ENCODE results near the gene NHSL2.
A peak's percentile ranks its signal among the peaks of the same experiment; 100 is the strongest.

Gene NHSL2

DNA sequence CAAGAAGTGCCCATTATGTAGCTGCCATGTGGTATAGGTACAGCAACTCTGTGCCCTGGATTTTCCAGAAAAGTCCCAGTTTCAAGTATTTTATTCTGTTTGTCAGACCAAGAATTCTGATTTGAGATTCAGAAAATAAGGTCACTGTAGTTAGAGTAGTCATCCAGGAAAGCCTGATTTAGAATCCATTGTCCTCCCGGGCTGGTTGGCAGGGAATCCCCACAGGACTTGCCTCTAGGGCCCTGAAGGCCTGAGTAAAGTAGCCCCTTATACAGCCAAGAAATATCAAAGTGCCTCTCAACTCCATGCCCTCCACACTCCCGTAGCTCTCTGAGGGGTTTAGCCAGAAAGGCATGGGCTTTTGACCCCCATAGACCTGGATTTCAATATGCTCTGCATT is 184.7 kb downstream of the NHSL2 start:
- Histone ChIP-seq H3K27ac (peak overlapping the region; percentile 98), H3K9me3 (no peaks in the 10 kb centered on the region), H3K36me3 (no peaks in the 10 kb centered on the region), H3K4me1 (ENCODE audit: control insufficient read depth in 1 of 2, insufficient read depth in 1 of 2, low read depth in 1 of 2, low read length in 1 of 2) (peaks cover 56 to 58% of the 10 kb centered on the region in 2 experiments), H3K4me3 (ENCODE audit: low read depth in 1 of 2, low read length in 1 of 2) (no peak overlapping the region), H3K27me3 (no peaks in the 10 kb centered on the region)
- TF ChIP-seq, protein P1, sequence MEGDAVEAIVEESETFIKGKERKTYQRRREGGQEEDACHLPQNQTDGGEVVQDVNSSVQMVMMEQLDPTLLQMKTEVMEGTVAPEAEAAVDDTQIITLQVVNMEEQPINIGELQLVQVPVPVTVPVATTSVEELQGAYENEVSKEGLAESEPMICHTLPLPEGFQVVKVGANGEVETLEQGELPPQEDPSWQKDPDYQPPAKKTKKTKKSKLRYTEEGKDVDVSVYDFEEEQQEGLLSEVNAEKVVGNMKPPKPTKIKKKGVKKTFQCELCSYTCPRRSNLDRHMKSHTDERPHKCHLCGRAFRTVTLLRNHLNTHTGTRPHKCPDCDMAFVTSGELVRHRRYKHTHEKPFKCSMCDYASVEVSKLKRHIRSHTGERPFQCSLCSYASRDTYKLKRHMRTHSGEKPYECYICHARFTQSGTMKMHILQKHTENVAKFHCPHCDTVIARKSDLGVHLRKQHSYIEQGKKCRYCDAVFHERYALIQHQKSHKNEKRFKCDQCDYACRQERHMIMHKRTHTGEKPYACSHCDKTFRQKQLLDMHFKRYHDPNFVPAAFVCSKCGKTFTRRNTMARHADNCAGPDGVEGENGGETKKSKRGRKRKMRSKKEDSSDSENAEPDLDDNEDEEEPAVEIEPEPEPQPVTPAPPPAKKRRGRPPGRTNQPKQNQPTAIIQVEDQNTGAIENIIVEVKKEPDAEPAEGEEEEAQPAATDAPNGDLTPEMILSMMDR (IDR thresholded peaks at IDR 0.05): no peak

DNA sequence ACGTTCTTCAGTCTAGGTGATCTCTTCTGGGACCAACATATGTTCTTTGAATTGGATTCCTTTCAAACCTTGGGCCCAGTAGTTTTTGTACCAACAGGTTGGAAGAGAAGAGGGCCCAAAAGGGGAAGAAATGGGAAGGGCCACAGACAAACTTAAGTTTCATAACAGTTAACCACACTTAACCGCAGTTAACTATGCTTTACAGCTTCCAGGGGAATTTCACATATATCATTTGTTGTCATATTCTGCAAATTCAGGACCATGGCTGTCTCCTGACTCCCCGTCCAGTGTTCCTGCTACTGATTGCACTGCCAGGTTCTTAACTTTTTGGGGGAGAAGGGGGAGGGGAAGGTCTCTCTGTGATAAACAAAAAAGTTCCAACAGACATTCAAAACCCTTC is 186.5 kb downstream of the NHSL2 start:
- TF ChIP-seq, protein P1 (IDR thresholded peaks at IDR 0.05): no peak
- H3K4me1 ChIP-seq (ENCODE audit: control insufficient read depth in 1 of 2, insufficient read depth in 1 of 2, low read depth in 1 of 2, low read length in 1 of 2): peaks cover 59 to 74% of the 10 kb centered on the region in 2 experiments
- peak overlapping the region; percentile 43 to 54 for H3K4me3 ChIP-seq (ENCODE audit: low read depth in 1 of 2, low read length in 1 of 2)
- H3K27ac ChIP-seq: peak overlapping the region; percentile 98
- H3K27me3 ChIP-seq: no peaks in the 10 kb centered on the region
- no peaks in the 10 kb centered on the region for H3K36me3 ChIP-seq
- no peaks in the 10 kb centered on the region for H3K9me3 ChIP-seq

DNA sequence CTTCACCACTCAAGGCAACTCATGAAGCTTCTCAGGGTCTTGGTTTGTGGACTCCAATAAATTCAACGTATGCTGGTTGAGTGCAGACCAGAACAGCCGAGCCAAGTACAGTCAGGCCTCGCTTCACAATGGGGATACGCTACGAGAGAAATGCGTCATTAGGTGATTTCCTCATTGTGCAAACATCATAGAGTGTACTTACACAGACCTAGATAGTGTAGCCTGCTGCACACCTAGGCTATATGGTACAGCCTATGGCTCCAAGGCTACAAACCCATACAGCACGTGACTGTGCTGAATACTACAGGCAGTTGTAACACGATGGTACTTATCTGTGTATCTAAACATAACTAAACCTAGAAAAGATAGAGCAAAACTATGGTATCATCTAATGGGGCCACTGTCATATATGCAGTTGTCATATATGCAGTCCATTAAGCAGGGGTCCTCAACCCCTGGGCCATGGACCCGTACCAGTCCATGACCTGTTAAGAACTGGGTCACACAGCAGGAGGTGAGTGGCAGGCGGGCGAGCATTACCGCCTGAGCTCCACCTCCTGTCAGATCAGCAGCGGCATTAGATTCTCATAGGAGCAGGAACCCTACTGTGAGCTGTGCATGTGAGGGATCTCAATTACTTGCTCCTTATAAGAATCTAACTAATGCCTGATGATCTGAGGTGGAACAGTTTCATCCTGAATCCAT is 189.6 kb downstream of the NHSL2 start:
- H3K4me3 ChIP-seq (ENCODE audit: low read depth in 1 of 2, low read length in 1 of 2): peak overlapping the region; percentile 41 to 90
- no peaks in the 10 kb centered on the region for H3K36me3 ChIP-seq
- H3K4me1 ChIP-seq (ENCODE audit: control insufficient read depth in 1 of 2, insufficient read depth in 1 of 2, low read depth in 1 of 2, low read length in 1 of 2): peaks cover 78 to 97% of the 10 kb centered on the region in 2 experiments
- peak overlapping the region; percentile 98 for H3K27ac ChIP-seq
- no peaks in the 10 kb centered on the region for H3K27me3 ChIP-seq
- TF ChIP-seq, protein P1 (IDR thresholded peaks at IDR 0.05): no peak
- H3K9me3 ChIP-seq: no peaks in the 10 kb centered on the region

DNA sequence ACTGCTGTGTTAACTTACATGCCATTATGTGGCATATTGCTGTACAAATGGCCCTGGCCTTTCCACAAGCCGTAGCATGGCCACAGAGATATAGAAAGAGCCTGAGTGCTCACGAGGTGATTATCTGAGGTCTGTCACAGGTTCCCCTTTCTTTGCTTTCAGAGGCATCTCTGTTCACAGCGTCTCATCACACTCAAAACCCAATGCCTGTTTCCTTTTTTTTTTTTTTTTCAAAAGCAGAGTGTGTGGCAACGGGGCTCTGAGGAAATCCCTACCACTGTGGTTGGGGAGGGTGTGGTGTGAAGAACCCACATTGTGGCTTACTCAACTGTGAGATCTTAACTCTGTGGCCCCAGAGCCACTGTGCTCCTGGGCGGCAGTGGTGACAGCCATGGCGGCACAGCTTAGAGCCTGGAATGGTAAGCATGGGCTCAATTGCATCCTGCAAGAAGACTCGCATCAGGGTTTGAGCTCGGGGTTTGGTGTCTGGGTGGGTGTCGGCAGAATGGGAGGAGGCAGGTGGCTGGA is 190.2 kb downstream of the NHSL2 start:
- H3K4me1 ChIP-seq (ENCODE audit: control insufficient read depth in 1 of 2, insufficient read depth in 1 of 2, low read depth in 1 of 2, low read length in 1 of 2): peaks cover 77 to 97% of the 10 kb centered on the region in 2 experiments
- TF ChIP-seq, protein P1 (IDR thresholded peaks at IDR 0.05): no peak
- H3K36me3 ChIP-seq: no peaks in the 10 kb centered on the region
- no peaks in the 10 kb centered on the region for H3K27me3 ChIP-seq
- peak overlapping the region; percentile 72 to 90 for H3K4me3 ChIP-seq (ENCODE audit: low read depth in 1 of 2, low read length in 1 of 2)
- H3K27ac ChIP-seq: peak overlapping the region; percentile 98
- H3K9me3 ChIP-seq: no peaks in the 10 kb centered on the region

DNA sequence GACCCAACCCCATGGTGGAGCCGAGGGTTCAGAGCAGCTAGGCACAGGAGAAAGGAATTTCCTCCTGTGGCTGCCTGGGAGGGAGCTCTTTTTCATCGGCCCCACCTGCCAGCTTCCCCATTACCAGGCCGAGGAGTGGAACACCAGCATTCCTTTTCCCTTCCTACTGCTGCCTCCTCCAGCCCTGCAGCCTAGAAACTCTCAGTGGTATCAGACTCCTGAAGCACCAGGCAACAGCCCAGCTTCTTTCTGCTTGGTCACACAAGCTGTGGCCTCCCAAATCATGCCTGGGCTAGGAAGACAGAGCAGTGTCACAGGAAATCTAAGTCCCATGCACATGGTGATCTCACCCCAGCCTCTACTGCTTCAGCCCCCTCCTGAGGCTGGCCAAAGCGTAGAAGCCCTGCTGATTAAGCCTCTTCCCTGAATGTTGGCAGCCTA is 191.0 kb downstream of the NHSL2 start:
- Histone ChIP-seq H3K4me1 (ENCODE audit: control insufficient read depth in 1 of 2, insufficient read depth in 1 of 2, low read depth in 1 of 2, low read length in 1 of 2) (peaks cover 77 to 97% of the 10 kb centered on the region in 2 experiments), H3K27me3 (no peaks in the 10 kb centered on the region), H3K4me3 (ENCODE audit: low read depth in 1 of 2, low read length in 1 of 2) (peak overlapping the region; percentile 72 to 90), H3K27ac (peak overlapping the region; percentile 98), H3K9me3 (no peaks in the 10 kb centered on the region), H3K36me3 (no peaks in the 10 kb centered on the region)
- TF ChIP-seq, protein P1 (IDR thresholded peaks at IDR 0.05): no peak

All from neutrophil (primary cell).